ENCODE results near the gene GPATCH2.
A peak's percentile ranks its signal among the peaks of the same experiment; 100 is the strongest.
"Not testable (repeated sequence)": the region's sequence is repeated elsewhere in the genome, so short reads cannot be mapped to it uniquely, and the experiment has no call there.

GPATCH2 gene

GRCh38 chr1:217528271-217528670 is 102.6 kb downstream of the GPATCH2 start:
- no peak for FAIRE-seq
- DNase-seq (ENCODE audit: insufficient read length, low spot score), result no peak

- DNase-seq (ENCODE audit: insufficient read length, low spot score) (no peak), FAIRE-seq (no peak)
These were observed 103.7 kb downstream of the GPATCH2 start for GRCh38 chr1:217527151-217527550.

DNA sequence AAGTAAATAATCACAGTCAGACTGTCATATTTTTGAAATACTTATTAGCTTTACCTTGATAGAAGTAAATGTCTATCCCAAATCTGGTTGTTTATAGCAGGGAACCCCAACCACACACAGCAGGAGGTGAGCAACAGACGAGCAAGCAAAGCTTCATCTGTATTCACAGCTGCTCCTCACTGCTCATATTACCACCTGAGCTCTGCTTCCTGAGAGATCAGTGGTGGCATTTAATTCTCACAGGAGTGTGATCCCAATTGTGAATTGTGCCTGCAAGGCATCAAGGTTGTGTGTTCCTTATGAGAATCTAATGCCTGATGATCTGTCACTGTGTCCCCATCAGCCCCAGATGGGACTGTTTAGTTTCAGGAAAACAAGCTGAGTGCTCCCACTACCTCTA is 104.3 kb downstream of the GPATCH2 start:
- DNase-seq (ENCODE audit: insufficient read length, low spot score), result no peak
- no peak for FAIRE-seq

- no peak for FAIRE-seq
These were observed 105.0 kb downstream of the GPATCH2 start for GRCh38 chr1:217525773-217526490.

DNA sequence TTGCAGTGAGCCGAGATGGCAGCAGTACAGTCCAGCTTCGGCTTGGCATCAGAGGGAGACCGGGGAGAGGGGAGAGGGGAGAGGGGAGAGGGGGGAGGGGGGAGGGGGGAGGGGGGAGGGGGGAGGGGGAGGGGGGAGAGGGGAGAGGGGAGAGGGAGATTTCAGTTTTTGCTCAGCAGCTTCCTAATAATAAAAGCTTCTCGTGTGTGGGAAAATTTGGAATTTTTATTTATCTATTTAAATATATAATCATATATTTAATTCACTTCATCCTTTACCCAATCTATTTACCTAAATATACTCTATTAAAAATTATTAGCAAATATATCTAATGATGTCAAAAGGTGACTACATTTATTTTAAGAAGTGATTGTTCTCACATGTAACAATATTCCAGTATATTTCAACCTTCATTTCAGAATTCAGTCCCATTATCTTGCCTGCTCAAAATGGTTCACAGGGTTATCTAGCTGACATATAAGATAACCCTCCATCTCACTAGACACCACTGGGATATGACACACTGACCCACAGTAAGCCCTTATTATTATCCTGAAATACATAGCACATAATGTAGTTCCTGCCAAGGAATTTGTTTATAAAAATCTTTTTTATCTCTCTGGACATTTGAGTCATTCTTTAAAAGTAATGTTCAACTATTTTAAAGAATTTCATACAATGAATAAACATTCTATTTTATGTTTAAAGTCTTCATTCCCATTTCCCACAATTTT is 105.9 kb downstream of the GPATCH2 start:
- DNase-seq (ENCODE audit: insufficient read length, low spot score) (no peak), FAIRE-seq (no peak)

More at GRCh38 chr1:217525773-217526490, 105.0 kb downstream of the GPATCH2 start:
- no peak for DNase-seq (ENCODE audit: insufficient read length, low spot score)

DNA sequence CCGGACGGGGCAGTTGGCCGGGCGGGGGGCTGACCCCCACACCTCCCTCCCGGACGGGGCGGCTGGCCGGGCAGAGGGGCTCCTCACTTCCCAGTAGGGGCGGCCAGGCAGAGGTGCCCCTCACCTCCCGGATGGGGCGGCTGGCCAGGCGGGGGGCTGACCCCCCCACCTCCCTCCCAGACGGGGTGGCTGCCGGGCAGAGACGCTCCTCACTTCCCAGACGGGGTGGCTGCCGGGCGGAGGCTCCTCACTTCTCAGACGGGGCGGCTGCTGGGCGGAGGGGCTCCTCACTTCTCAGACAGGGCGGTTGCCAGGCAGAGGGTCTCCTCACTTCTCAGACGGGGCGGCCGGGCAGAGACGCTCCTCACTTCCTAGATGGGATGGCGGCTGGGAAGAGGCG is 107.0 kb downstream of the GPATCH2 start:
- not testable (repeated sequence) for FAIRE-seq; DNase-seq (ENCODE audit: insufficient read length, low spot score)

DNA sequence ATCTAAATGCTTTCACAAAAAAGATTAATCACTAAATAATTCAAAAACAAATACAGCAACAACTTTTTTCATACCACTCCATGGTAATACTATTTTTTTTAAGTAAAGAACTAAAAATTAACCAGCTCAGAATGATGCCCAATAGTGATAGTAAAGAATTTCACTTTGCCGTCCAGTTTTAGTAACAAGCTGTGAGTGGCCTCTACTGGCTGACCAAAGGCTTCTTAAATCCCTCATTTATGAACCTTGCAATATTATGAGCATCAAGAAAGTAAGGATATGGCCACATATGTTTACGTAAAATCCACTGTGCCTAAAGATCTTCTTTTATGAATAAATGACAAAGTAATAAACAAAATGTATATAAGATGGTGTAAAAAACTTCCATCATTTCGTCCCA is 108.6 kb downstream of the GPATCH2 start:
- FAIRE-seq, result no peak
- no peak for DNase-seq (ENCODE audit: insufficient read length, low spot score)

DNA sequence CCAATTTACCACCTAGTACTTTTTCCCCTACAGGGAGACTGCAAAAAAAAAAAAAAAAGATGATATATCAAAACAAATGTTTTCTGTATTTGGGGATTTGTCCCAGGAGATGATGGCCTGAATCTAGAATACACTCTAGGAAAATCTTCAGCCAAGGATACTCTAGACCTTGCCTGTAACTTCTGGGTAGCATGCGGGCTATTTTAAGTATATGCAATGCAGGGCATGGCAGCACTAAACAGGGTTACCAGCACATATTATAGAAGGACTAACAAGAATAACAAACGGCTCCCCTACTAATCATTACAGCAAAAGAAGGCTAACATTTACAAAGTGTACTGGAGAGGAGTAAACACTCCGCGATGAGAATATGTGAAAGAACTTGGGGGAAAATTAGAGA is 109.6 kb downstream of the GPATCH2 start:
- DNase-seq (ENCODE audit: insufficient read length, low spot score), result no peak
- FAIRE-seq, result peak; percentile 67

GRCh38 chr1:217506878-217507277 is 124.0 kb downstream of the GPATCH2 start:
- no peak for FAIRE-seq

DNA sequence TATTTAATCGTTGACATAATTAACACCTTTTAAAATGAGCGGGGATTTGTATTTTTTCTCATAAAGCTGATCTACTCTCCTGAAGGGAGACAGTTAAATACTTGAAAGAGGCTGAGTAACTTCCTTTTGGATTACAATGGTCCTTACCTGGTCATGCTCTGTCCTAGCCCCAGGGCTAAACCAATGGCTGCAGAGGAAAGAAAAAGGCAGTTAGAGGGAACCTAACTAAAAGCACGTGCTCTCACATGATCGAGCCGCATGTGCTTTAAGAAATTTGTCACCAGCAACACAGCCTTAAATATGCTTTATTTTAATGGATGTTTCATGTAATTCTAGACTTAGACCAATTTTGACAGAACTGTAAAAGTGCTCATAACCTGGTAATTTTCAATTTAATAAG is 132.7 kb downstream of the GPATCH2 start:
- DNase-seq (ENCODE audit: insufficient read length, low spot score) (no peak), FAIRE-seq (no peak)

More at GRCh38 chr1:217506878-217507277, 124.0 kb downstream of the GPATCH2 start:
- DNase-seq (ENCODE audit: insufficient read length, low spot score), result no peak

- DNase-seq (ENCODE audit: insufficient read length, low spot score) (peak; percentile 2), FAIRE-seq (no peak)
These were observed 135.6 kb downstream of the GPATCH2 start for GRCh38 chr1:217495249-217495648.

GRCh38 chr1:217494767-217495166 is 136.1 kb downstream of the GPATCH2 start:
- DNase-seq (ENCODE audit: insufficient read length, low spot score) (no peak), FAIRE-seq (peak; percentile 31)

- FAIRE-seq (no peak), DNase-seq (ENCODE audit: insufficient read length, low spot score) (no peak)
These were observed 137.6 kb downstream of the GPATCH2 start for GRCh38 chr1:217493290-217493689.

DNA sequence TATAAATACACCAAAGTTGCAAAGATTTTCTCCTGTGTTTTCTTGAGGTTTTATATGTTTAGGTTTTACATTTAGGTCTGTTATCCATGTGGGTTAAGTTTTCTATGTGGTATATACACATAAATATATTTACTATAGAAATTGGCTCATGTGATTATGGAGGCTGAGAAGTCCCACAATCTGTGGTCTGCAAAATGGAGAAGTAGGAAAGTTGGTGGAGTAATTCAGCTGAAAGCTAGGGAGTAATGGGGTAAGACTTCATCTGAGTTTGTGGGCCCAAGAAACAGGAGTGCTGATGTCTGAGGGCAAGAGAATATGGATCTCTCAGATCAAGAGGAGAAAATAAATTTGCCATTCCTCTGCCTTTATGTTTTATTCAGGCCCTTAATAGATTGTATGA is 146.0 kb downstream of the GPATCH2 start:
- FAIRE-seq, result no peak

GRCh38 chr1:217482356-217483102 is 148.4 kb downstream of the GPATCH2 start:
- no peak for FAIRE-seq

More for the DNA sequence above, 146.0 kb downstream of the GPATCH2 start:
- DNase-seq (ENCODE audit: insufficient read length, low spot score), result no peak

DNA sequence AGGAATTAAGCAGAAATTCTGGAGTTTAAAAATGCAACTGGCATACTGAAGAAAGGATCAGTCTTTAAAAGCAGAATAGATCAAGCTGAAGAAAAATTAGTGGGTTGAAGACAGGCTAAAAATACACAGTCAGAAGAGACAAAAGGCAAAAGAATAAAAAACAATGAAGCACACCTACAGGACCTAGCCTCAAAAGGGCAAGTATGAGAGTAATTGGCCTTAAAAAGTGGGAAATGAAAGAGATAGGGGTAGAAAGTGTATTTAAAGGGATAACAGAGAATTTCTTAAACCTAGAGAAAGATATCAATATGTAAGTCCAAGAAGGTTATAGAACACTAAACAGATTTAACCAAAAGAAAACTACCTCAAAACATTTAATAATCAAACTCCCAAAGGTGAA is 152.4 kb downstream of the GPATCH2 start:
- FAIRE-seq (no peak), DNase-seq (ENCODE audit: insufficient read length, low spot score) (no peak)

More at GRCh38 chr1:217482356-217483102, 148.4 kb downstream of the GPATCH2 start:
- no peak for DNase-seq (ENCODE audit: insufficient read length, low spot score)

GRCh38 chr1:217472915-217473314 is 158.0 kb downstream of the GPATCH2 start:
- no peak for DNase-seq (ENCODE audit: insufficient read length, low spot score)
- FAIRE-seq, result no peak

GRCh38 chr1:217471403-217471802 is 159.5 kb downstream of the GPATCH2 start:
- FAIRE-seq, result no peak

GRCh38 chr1:217469983-217470382 is 160.9 kb downstream of the GPATCH2 start:
- FAIRE-seq (no peak), DNase-seq (ENCODE audit: insufficient read length, low spot score) (no peak)

More at GRCh38 chr1:217471403-217471802, 159.5 kb downstream of the GPATCH2 start:
- DNase-seq (ENCODE audit: insufficient read length, low spot score), result no peak

GRCh38 chr1:217465102-217465501 is 165.8 kb downstream of the GPATCH2 start:
- DNase-seq (ENCODE audit: insufficient read length, low spot score) (no peak), FAIRE-seq (no peak)

- no peak for DNase-seq (ENCODE audit: insufficient read length, low spot score)
- no peak for FAIRE-seq
These were observed 168.2 kb downstream of the GPATCH2 start for GRCh38 chr1:217462666-217463065.
